IMR-90 (cell line): ENCODE data around the gene MICAL2. TPM values are rescaled to one million over a fixed set of nuclear protein-coding genes. Genes with fewer than 3 reads are reported as not detected.

Experiments used
- ATAC-seq: fragments of 200-7000 bp; cut with Tn5 transposase; 2 replicates; pipeline ENCODE4 v1.9.1; 2020; ENCODE audit warnings: low read depth, mild to moderate bottlenecking, moderate library complexity
- BruUV-seq: library from RNA; stranded (reverse); fragments of 400-500 nt; replicated peaks from 2 replicates; lab custom pipeline; 2021; lab: Mats Ljungman, UMichigan
- CTCF ChIA-PET: fragments of 300-600 bp; formaldehyde crosslinking; extraction: SDS; loops from one replicate; lab custom pipeline; 2021; ENCODE audit warnings: antibody characterized with exemption; lab: Yijun Ruan, JAX
- POLR2A ChIA-PET: fragments of 300-600 bp; sonication (Branson Sonifier 250); formaldehyde crosslinking; loops from one replicate; lab custom pipeline; 2022; ENCODE audit warnings: antibody characterized with exemption; ENCODE audit not compliant: unreplicated experiment; lab: Charles Lee
- DNase-seq: peaks from one replicate; pipeline ENCODE4 v3.0.0; 2013
- H2AFZ ChIP-seq: replicated peaks from 2 replicates; pipeline ENCODE3; 2013; ENCODE audit warnings: low read length, mild to moderate bottlenecking; ENCODE audit not compliant: poor library complexity
- H2AK5ac ChIP-seq: 2 replicates; pipeline ENCODE4 v1.6.1; 2013; ENCODE audit warnings: low read depth, low read length, inconsistent platforms
- H2AK9ac ChIP-seq: replicated peaks from 2 replicates; pipeline ENCODE3; 2013; ENCODE audit warnings: mild to moderate bottlenecking, low read depth, low read length, moderate library complexity; ENCODE audit not compliant: poor library complexity
- H2BK120ac ChIP-seq: 2 replicates; pipeline ENCODE4 v1.6.1; 2013; ENCODE audit warnings: low read depth, low read length, inconsistent platforms
- H2BK15ac ChIP-seq: 3 replicates; pipeline ENCODE4 v1.6.1; 2013; ENCODE audit warnings: low read depth, low read length, inconsistent platforms
- H2BK20ac ChIP-seq: 2 replicates; pipeline ENCODE4 v1.6.1; 2013; ENCODE audit warnings: low read depth, mild to moderate bottlenecking, inconsistent platforms, low read length, moderate library complexity
- H2BK5ac ChIP-seq: 2 replicates; pipeline ENCODE4 v1.6.1; 2013; ENCODE audit warnings: mild to moderate bottlenecking, low read depth, low read length, inconsistent platforms; ENCODE audit not compliant: poor library complexity, severe bottlenecking
- H3K14ac ChIP-seq: replicated peaks from 2 replicates; pipeline ENCODE4 v1.6.1; 2013; ENCODE audit warnings: low read depth, low read length, inconsistent platforms
- H3K18ac ChIP-seq: 2 replicates; pipeline ENCODE4 v1.6.1; 2013; ENCODE audit warnings: low read depth, low read length, control low read depth
- H3K23ac ChIP-seq: 2 replicates; pipeline ENCODE4 v1.6.1; 2013; ENCODE audit warnings: low read depth, low read length, inconsistent platforms
- H3K27ac ChIP-seq: 2 replicates; pipeline ENCODE4 v1.5.1; 2013; ENCODE audit warnings: mild to moderate bottlenecking, control low read depth, low read length; ENCODE audit not compliant: insufficient read depth
- H3K27me3 ChIP-seq: 2 replicates; pipeline ENCODE4 v1.6.1; 2013; ENCODE audit warnings: low read length; ENCODE audit not compliant: control insufficient read depth, insufficient read depth
- H3K36me3 ChIP-seq: 2 replicates; pipeline ENCODE4 v1.6.1; 2013; ENCODE audit warnings: low read length, mixed read lengths; ENCODE audit not compliant: control insufficient read depth, insufficient read depth
- H3K4ac ChIP-seq: 2 replicates; pipeline ENCODE4 v1.6.1; 2013; ENCODE audit warnings: low read depth, low read length, inconsistent platforms
- H3K4me1 ChIP-seq: 2 replicates; pipeline ENCODE4 v1.6.1; 2013; ENCODE audit warnings: low read length, mixed read lengths; ENCODE audit not compliant: control insufficient read depth, insufficient read depth
- H3K4me2 ChIP-seq: 2 replicates; pipeline ENCODE4 v1.6.1; 2013; ENCODE audit warnings: low read depth, mild to moderate bottlenecking, control low read depth, low read length, moderate library complexity
- H3K4me3 ChIP-seq: 2 replicates; pipeline ENCODE4 v1.5.1; 2013; ENCODE audit warnings: low read depth, mild to moderate bottlenecking, control low read depth, low read length, moderate library complexity; ENCODE audit not compliant: insufficient read depth
- H3K56ac ChIP-seq: 2 replicates; pipeline ENCODE4 v1.6.1; 2013; ENCODE audit warnings: low read length, inconsistent platforms; ENCODE audit not compliant: insufficient read depth; ENCODE audit errors: extremely low read depth
- H3K79me1 ChIP-seq, 2 experiments: 2 replicates each; pipeline ENCODE4 v1.6.1; 2013; ENCODE audit warnings: low read length in 2 of 2, inconsistent platforms in 1 of 2, low read depth in 1 of 2
- H3K9ac ChIP-seq: 2 replicates; pipeline ENCODE4 v1.6.1; 2013; ENCODE audit warnings: low read depth, low read length, control low read depth
- H3K9me1 ChIP-seq: 2 replicates; pipeline ENCODE4 v1.6.1; 2013; ENCODE audit warnings: low read length, inconsistent platforms; ENCODE audit not compliant: insufficient read depth
- H3K9me3 ChIP-seq: 2 replicates; pipeline ENCODE4 v1.6.1; 2013; ENCODE audit warnings: low read length; ENCODE audit not compliant: control insufficient read depth, insufficient read depth
- H4K20me1 ChIP-seq: 2 replicates; pipeline ENCODE4 v1.6.1; 2013; ENCODE audit warnings: low read length, inconsistent platforms; ENCODE audit not compliant: insufficient read depth
- H4K5ac ChIP-seq: 2 replicates; pipeline ENCODE4 v1.6.1; 2013; ENCODE audit warnings: mild to moderate bottlenecking, low read depth, low read length, control low read depth
- H4K8ac ChIP-seq, 2 experiments: 2 replicates each; pipeline ENCODE4 v1.6.1; 2013; ENCODE audit warnings: low read depth in 2 of 2, low read length in 2 of 2, control low read depth in 1 of 2, inconsistent platforms in 1 of 2
- H4K91ac ChIP-seq: 2 replicates; pipeline ENCODE4 v1.6.1; 2013; ENCODE audit warnings: low read depth, low read length, inconsistent platforms; ENCODE audit not compliant: insufficient read depth
- BHLHE40 ChIP-seq: fragments of 150-350 bp; IDR thresholded peaks from 2 replicates; pipeline ENCODE4 v1.6.1; 2016; ENCODE audit warnings: mild to moderate bottlenecking, low read depth, low read length
- CEBPB ChIP-seq: IDR thresholded peaks from 2 replicates; pipeline ENCODE4 v1.6.1; 2012; ENCODE audit warnings: low read depth, low read length, improper control_type of control experiment
- CHD1 ChIP-seq: IDR thresholded peaks from 2 replicates; pipeline ENCODE4 v1.6.1; 2012; ENCODE audit warnings: low read depth, low read length, improper control_type of control experiment
- CTCF ChIP-seq: conservative IDR thresholded peaks from 2 replicates; pipeline ENCODE4 v1.5.1; 2012; ENCODE audit warnings: mild to moderate bottlenecking, low read depth, low read length, improper control_type of control experiment
- ELK1 ChIP-seq: fragments of 150-350 bp; IDR thresholded peaks from 2 replicates; pipeline ENCODE4 v1.6.1; 2016; ENCODE audit warnings: low read depth, mild to moderate bottlenecking, low read length, moderate library complexity, borderline replicate concordance
- FOS ChIP-seq: fragments of 150-350 bp; IDR thresholded peaks from 2 replicates; pipeline ENCODE4 v1.6.1; 2016; ENCODE audit warnings: low read depth, low read length
- MAFK ChIP-seq: IDR thresholded peaks from 2 replicates; pipeline ENCODE4 v1.6.1; 2012; ENCODE audit warnings: low read depth, low read length, improper control_type of control experiment
- MAZ ChIP-seq: IDR thresholded peaks from 2 replicates; pipeline ENCODE4 v1.6.1; 2012; ENCODE audit warnings: low read depth, mild to moderate bottlenecking, low read length, improper control_type of control experiment, moderate library complexity, borderline replicate concordance
- MXI1 ChIP-seq: IDR thresholded peaks from 2 replicates; pipeline ENCODE4 v1.6.1; 2012; ENCODE audit warnings: low read depth, mild to moderate bottlenecking, low read length, moderate library complexity, borderline replicate concordance
- NFE2L2 ChIP-seq: fragments of 150-350 bp; IDR thresholded peaks from 2 replicates; pipeline ENCODE4 v1.6.1; 2016; ENCODE audit warnings: low read depth, mild to moderate bottlenecking, low read length
- POLR2A ChIP-seq: IDR thresholded peaks from 2 replicates; pipeline ENCODE4 v1.6.1; 2012; ENCODE audit warnings: mild to moderate bottlenecking, low read depth, low read length
- RAD21 ChIP-seq: IDR thresholded peaks from 2 replicates; pipeline ENCODE4 v1.6.1; 2012; ENCODE audit warnings: low read length, improper control_type of control experiment
- RCOR1 ChIP-seq: IDR thresholded peaks from 2 replicates; pipeline ENCODE4 v1.6.1; 2012; ENCODE audit warnings: mild to moderate bottlenecking, low read length, improper control_type of control experiment; ENCODE audit not compliant: insufficient replicate concordance
- RFX5 ChIP-seq: IDR thresholded peaks from 2 replicates; pipeline ENCODE4 v1.8.0; 2012; ENCODE audit warnings: low read depth, mild to moderate bottlenecking, low read length, moderate library complexity
- SMC3 ChIP-seq: fragments of 150-350 bp; IDR thresholded peaks from 2 replicates; pipeline ENCODE4 v1.6.1; 2016; ENCODE audit warnings: low read depth, mild to moderate bottlenecking, antibody characterized with exemption, low read length, moderate library complexity
- USF2 ChIP-seq: fragments of 150-350 bp; IDR thresholded peaks from 2 replicates; pipeline ENCODE4 v1.6.1; 2017; ENCODE audit warnings: mild to moderate bottlenecking, antibody characterized with exemption, low read length, low read depth
- dilution Hi-C: fragments of 300-500 bp; cut with HindIII; formaldehyde crosslinking; loops from one replicate; pipeline ENCODE4 v1.14.3; 2018; ENCODE audit warnings: low sequenced_read_pairs; ENCODE audit not compliant: unreplicated experiment
- in situ Hi-C: fragments of 300-500 bp; cut with MboI; formaldehyde crosslinking; loops from 3 replicates; pipeline ENCODE4 v1.14.3; 2019; ENCODE audit warnings: low sequenced_read_pairs, inconsistent platforms, mixed read lengths
- intact Hi-C: fragments of 100-400 bp; cut with micrococcal nuclease; formaldehyde crosslinking; loops from 2 replicates; pipeline ENCODE4 v1.10.0; 2022
- polyA plus RNA-seq, 3 experiments: library from polyadenylated mRNA; depleted of rRNA; stranded (reverse); fragments of >200 nt; gene quantifications; 2 replicates each; pipeline ENCODE4 v1.2.3, GENCODE V29; 2012; ENCODE audit warnings: low replicate concordance in 1 of 3
- total RNA-seq: library from RNA; depleted of rRNA; stranded (reverse); fragments of >200 nt; gene quantifications from 2 replicates; pipeline ENCODE4 v1.2.3, GENCODE V29; 2012

The MICAL2 gene
- total and polyA plus RNA-seq, 2 of the 4 experiments (the other 2 are of a cell fraction) = 170 to 336 TPM

- peak overlapping the region; percentile 96 for H2BK120ac ChIP-seq
- no peak overlapping the region for H2AFZ ChIP-seq
- H3K4ac ChIP-seq = peak overlapping the region; percentile 94
- ChIA-PET CTCF (no interaction called here), POLR2A (no interaction called here)
- H3K27me3 ChIP-seq = no peaks in the 10 kb centered on the region
- in situ Hi-C loops (no loop called here), dilution Hi-C loops (no loop called here), intact Hi-C loops (loop anchor here (10.0 kb wide), 1 partner anchor 151 kb away; no protein-coding TSS in a partner anchor)
- TF ChIP-seq RAD21 (no peak), USF2 (no peak), MAZ (no peak), MAFK (no peak), RCOR1 (no peak), POLR2A (no peak), ELK1 (no peak), CHD1 (no peak), BHLHE40 (no peak), CTCF (no peak), RFX5 (no peak), MXI1 (no peak), NFE2L2 (no peak), SMC3 (no peak), FOS (no peak), CEBPB (no peak)
- peaks cover 8 to 41% of the 10 kb centered on the region in 2 experiments; a peak in 3 of 4 replicates for H3K79me1 ChIP-seq
- H4K91ac ChIP-seq = peak overlapping the region; percentile 88; the same call in 1 of the 2 replicates
- H2AK9ac ChIP-seq = no peak overlapping the region
- H3K9me1 ChIP-seq = peaks cover 19% of the 10 kb centered on the region
- no TSS peak for BruUV-seq
- 0 out of 2 replicates have a peak overlapping the region, but pooled peaks have one; percentile 1 for H3K23ac ChIP-seq
- H2BK20ac ChIP-seq = peak overlapping the region; percentile 97
- H3K4me1 ChIP-seq = peaks cover 30% of the 10 kb centered on the region
- peak overlapping the region; percentile 90 for H2AK5ac ChIP-seq
- no peaks in the 10 kb centered on the region for H3K36me3 ChIP-seq
- no peak overlapping the region for H3K4me2 ChIP-seq
- H4K20me1 ChIP-seq = no peaks in the 10 kb centered on the region
- H3K56ac ChIP-seq = no peak overlapping the region
- H3K27ac ChIP-seq = no peak overlapping the region; the same call in 1 of the 2 replicates
- H3K14ac ChIP-seq = peak overlapping the region; percentile 87
- no peaks in the 10 kb centered on the region for H3K9me3 ChIP-seq
- DNase-seq = no peak
- no peak overlapping the region for H3K9ac ChIP-seq
- H2BK15ac ChIP-seq = peak overlapping the region; percentile 96
- peak overlapping the region; percentile 100 for H2BK5ac ChIP-seq
- H4K5ac ChIP-seq = no peak overlapping the region; the same call in 1 of the 2 replicates
- no peak for ATAC-seq
- no peak overlapping the region for H3K4me3 ChIP-seq
- H4K8ac ChIP-seq = peak overlapping the region in 1 of 2 experiments; percentile 84; a peak in 1 of 4 replicates
- peak overlapping the region; percentile 81; the same call in 1 of the 2 replicates for H3K18ac ChIP-seq
Observed at GRCh38 chr11:12084256-12084655, 26.1 kb upstream of the MICAL2 start.
